ENCODE data around the gene BACE2.
"Not testable (repeated sequence)": the region's sequence is repeated elsewhere in the genome, so short reads cannot be mapped to it uniquely, and the experiment has no call there.

BACE2 gene

GRCh38 chr21:41217671-41218385 is 49.9 kb downstream of the BACE2 start:
- no peak for DNase-seq

GRCh38 chr21:41219498-41220207 is 51.7 kb downstream of the BACE2 start:
- no peak for DNase-seq

- no peak for DNase-seq
Observed at GRCh38 chr21:41220208-41220733, 52.3 kb downstream of the BACE2 start.

- DNase-seq = no peak
Observed at GRCh38 chr21:41222247-41223068, 54.5 kb downstream of the BACE2 start.

GRCh38 chr21:41226853-41227252 is 58.9 kb downstream of the BACE2 start:
- DNase-seq = no peak

GRCh38 chr21:41227357-41228005 is 59.5 kb downstream of the BACE2 start:
- no peak for DNase-seq

- no peak for DNase-seq
Observed at GRCh38 chr21:41228006-41228370, 60.0 kb downstream of the BACE2 start.

GRCh38 chr21:41228492-41228891 is 60.5 kb downstream of the BACE2 start:
- no peak for DNase-seq

GRCh38 chr21:41228958-41229357 is 61.0 kb downstream of the BACE2 start:
- DNase-seq = no peak

GRCh38 chr21:41229509-41230248 is 61.7 kb downstream of the BACE2 start:
- no peak for DNase-seq

- DNase-seq = no peak
Observed at GRCh38 chr21:41230497-41230896, 62.5 kb downstream of the BACE2 start.

GRCh38 chr21:41231060-41231459 is 63.1 kb downstream of the BACE2 start:
- DNase-seq = no peak

- no peak for DNase-seq
Observed at GRCh38 chr21:41232013-41232412, 64.1 kb downstream of the BACE2 start.

GRCh38 chr21:41233916-41234315 is 66.0 kb downstream of the BACE2 start:
- DNase-seq = no peak

- DNase-seq = no peak
Observed at GRCh38 chr21:41234569-41234968, 66.6 kb downstream of the BACE2 start.

GRCh38 chr21:41235201-41235600 is 67.2 kb downstream of the BACE2 start:
- no peak for DNase-seq

- DNase-seq = no peak
Observed at GRCh38 chr21:41236352-41236973, 68.5 kb downstream of the BACE2 start.

GRCh38 chr21:41238081-41238796 is 70.3 kb downstream of the BACE2 start:
- not testable (repeated sequence) for DNase-seq

GRCh38 chr21:41240040-41240439 is 72.1 kb downstream of the BACE2 start:
- no peak for DNase-seq

- no peak for DNase-seq
Observed at GRCh38 chr21:41241341-41241740, 73.4 kb downstream of the BACE2 start.

- no peak for DNase-seq
Observed at GRCh38 chr21:41242238-41242829, 74.4 kb downstream of the BACE2 start.
